Measurements from ENCODE around the gene ATG13. TPM values are rescaled to one million over a fixed set of nuclear protein-coding genes. Genes with fewer than 3 reads are reported as not detected.

ATG13 gene
- polyA plus RNA-seq, 1 donor from 2014 or later, result 21.1 TPM

DNA sequence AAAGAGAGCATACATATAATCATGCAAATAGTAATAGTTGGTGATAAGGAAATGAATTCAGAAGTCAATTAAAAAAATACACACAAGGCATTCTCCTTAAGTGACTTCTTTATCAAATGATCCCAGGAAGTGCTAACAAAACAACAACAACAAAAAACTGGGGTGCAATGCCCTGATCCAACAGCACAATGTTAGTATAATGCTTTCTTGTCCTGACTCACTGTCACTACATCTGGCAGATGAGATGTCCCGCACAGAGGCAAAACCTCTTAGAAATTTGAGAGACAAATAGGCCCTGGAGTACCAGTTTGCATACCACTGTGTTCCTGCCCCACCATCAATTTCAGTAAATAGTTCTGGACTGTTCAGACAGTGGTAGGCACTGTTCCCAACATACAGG lies 12.6 kb upstream of the ATG13 start:
- no peaks in the 10 kb centered on the region for H4K20me1 ChIP-seq (ENCODE audit: insufficient read depth)
- H2AFZ ChIP-seq (ENCODE audit: low read depth, low read length), result no peak overlapping the region
- H3K4me2 ChIP-seq (ENCODE audit: low read length), result no peak overlapping the region
- H3K9me2 ChIP-seq (ENCODE audit: insufficient read depth, low read length), result no peaks in the 10 kb centered on the region
- no peaks in the 10 kb centered on the region for H3F3A ChIP-seq (ENCODE audit: insufficient read depth, low read length, poor library complexity, severe bottlenecking)
- no peak overlapping the region for H3K27ac ChIP-seq (ENCODE audit: low read length)
- no peak overlapping the region for H3K9ac ChIP-seq (ENCODE audit: low read length)
- TF ChIP-seq SMC3 (conservative IDR thresholded peaks at IDR 0.05; ENCODE audit: poor library complexity) (no peak), POLR2AphosphoS5 (IDR thresholded peaks at IDR 0.05) (no peak), MXI1 (conservative IDR thresholded peaks at IDR 0.05; ENCODE audit: poor library complexity, severe bottlenecking) (no peak), EZH2 (IDR thresholded peaks at IDR 0.05; ENCODE audit: borderline replicate concordance, insufficient read depth, low read length, poor library complexity, severe bottlenecking) (no peak), REST (IDR thresholded peaks at IDR 0.05; ENCODE audit: borderline replicate concordance) (no peak)
- no peaks in the 10 kb centered on the region for H3K36me3 ChIP-seq (ENCODE audit: insufficient read depth, low read length)
- no peaks in the 10 kb centered on the region for H3K79me2 ChIP-seq (replicated peaks; ENCODE audit: insufficient read depth, low read length)
- no peak overlapping the region for H3K4me3 ChIP-seq (ENCODE audit: low read length)
- H3K27me3 ChIP-seq (ENCODE audit: insufficient read depth, low read depth, low read length), result no peaks in the 10 kb centered on the region
- no peaks in the 10 kb centered on the region for H3K9me3 ChIP-seq (ENCODE audit: low read length)

- H3K9ac ChIP-seq (ENCODE audit: low read length), result no peak overlapping the region
Observed at GRCh38 chr11:46607516-46607915, 9.8 kb upstream of the ATG13 start.

More at GRCh38 chr11:46607516-46607915, 9.8 kb upstream of the ATG13 start:
- Histone ChIP-seq H3K9me3 (ENCODE audit: low read length) (no peaks in the 10 kb centered on the region), H2AFZ (ENCODE audit: low read depth, low read length) (no peak overlapping the region), H3K79me2 (replicated peaks; ENCODE audit: insufficient read depth, low read length) (no peaks in the 10 kb centered on the region), H3F3A (ENCODE audit: insufficient read depth, low read length, poor library complexity, severe bottlenecking) (no peaks in the 10 kb centered on the region), H3K36me3 (ENCODE audit: insufficient read depth, low read length) (no peaks in the 10 kb centered on the region), H3K4me2 (ENCODE audit: low read length) (no peak overlapping the region), H3K4me3 (ENCODE audit: low read length) (no peak overlapping the region), H4K20me1 (ENCODE audit: insufficient read depth) (no peaks in the 10 kb centered on the region), H3K27me3 (ENCODE audit: insufficient read depth, low read depth, low read length) (no peaks in the 10 kb centered on the region), H3K27ac (ENCODE audit: low read length) (no peak overlapping the region), H3K9me2 (ENCODE audit: insufficient read depth, low read length) (no peaks in the 10 kb centered on the region)
- no peak for TF ChIP-seq SMC3 (conservative IDR thresholded peaks at IDR 0.05; ENCODE audit: poor library complexity)
- TF ChIP-seq TAF1 (IDR thresholded peaks at IDR 0.05; ENCODE audit: low read depth), result no peak
- TF ChIP-seq REST (IDR thresholded peaks at IDR 0.05; ENCODE audit: borderline replicate concordance), result no peak
- TF ChIP-seq EP300 (conservative IDR thresholded peaks at IDR 0.05; ENCODE audit: poor library complexity, severe bottlenecking), result no peak
- no peak for TF ChIP-seq POLR2AphosphoS5 (IDR thresholded peaks at IDR 0.05)
- TF ChIP-seq, protein P1, sequence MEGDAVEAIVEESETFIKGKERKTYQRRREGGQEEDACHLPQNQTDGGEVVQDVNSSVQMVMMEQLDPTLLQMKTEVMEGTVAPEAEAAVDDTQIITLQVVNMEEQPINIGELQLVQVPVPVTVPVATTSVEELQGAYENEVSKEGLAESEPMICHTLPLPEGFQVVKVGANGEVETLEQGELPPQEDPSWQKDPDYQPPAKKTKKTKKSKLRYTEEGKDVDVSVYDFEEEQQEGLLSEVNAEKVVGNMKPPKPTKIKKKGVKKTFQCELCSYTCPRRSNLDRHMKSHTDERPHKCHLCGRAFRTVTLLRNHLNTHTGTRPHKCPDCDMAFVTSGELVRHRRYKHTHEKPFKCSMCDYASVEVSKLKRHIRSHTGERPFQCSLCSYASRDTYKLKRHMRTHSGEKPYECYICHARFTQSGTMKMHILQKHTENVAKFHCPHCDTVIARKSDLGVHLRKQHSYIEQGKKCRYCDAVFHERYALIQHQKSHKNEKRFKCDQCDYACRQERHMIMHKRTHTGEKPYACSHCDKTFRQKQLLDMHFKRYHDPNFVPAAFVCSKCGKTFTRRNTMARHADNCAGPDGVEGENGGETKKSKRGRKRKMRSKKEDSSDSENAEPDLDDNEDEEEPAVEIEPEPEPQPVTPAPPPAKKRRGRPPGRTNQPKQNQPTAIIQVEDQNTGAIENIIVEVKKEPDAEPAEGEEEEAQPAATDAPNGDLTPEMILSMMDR (IDR thresholded peaks at IDR 0.05; ENCODE audit: poor library complexity, severe bottlenecking), result no peak
- TF ChIP-seq MXI1 (conservative IDR thresholded peaks at IDR 0.05; ENCODE audit: poor library complexity, severe bottlenecking), result no peak
- TF ChIP-seq EZH2 (IDR thresholded peaks at IDR 0.05; ENCODE audit: borderline replicate concordance, insufficient read depth, low read length, poor library complexity, severe bottlenecking), result no peak
- no peak for TF ChIP-seq RAD21 (conservative IDR thresholded peaks at IDR 0.05)
